Subcutaneous adipose tissue (tissue), 4 donors: ENCODE data around the gene ADPRHL1. TPM values are rescaled to one million over a fixed set of nuclear protein-coding genes. Genes with fewer than 3 reads are reported as not detected.

Source experiments
- CTCF ChIP-seq: fragments of 450-650 bp; IDR thresholded peaks from one replicate; pipeline ENCODE4 v1.5.1; 2016; ENCODE audit warnings: low read depth, mild to moderate bottlenecking, control low read depth, antibody characterized with exemption, moderate library complexity
- total RNA-seq, 4 donors: library from RNA; depleted of rRNA; stranded (reverse); fragments of >200 nt; gene quantifications; one replicate each; pipeline ENCODE4 v1.1.0, GENCODE V29; 2016

The ADPRHL1 gene
- total RNA-seq, 4 donors from 2014 or later: 2.2 to 5.3 (median 2.9) TPM

GRCh38 chr13:113390874-113391497 lies 62.3 kb downstream of the ADPRHL1 start:
- TF ChIP-seq CTCF: no peak

- TF ChIP-seq CTCF: no peak
These were observed 65.9 kb downstream of the ADPRHL1 start for GRCh38 chr13:113387396-113387795.

GRCh38 chr13:113383089-113383488 lies 70.2 kb downstream of the ADPRHL1 start:
- TF ChIP-seq CTCF: no peak

- TF ChIP-seq CTCF: no peak
These were observed 74.5 kb downstream of the ADPRHL1 start for GRCh38 chr13:113378825-113379224.

- TF ChIP-seq CTCF: no peak
These were observed 78.6 kb downstream of the ADPRHL1 start for GRCh38 chr13:113374511-113375175.

- no peak for TF ChIP-seq CTCF
These were observed 79.3 kb downstream of the ADPRHL1 start for GRCh38 chr13:113373811-113374485.

GRCh38 chr13:113371061-113371460 lies 82.2 kb downstream of the ADPRHL1 start:
- TF ChIP-seq CTCF: no peak
